PFSK-1 (cell line): Measurements from ENCODE around the gene TMEM176A.

Experiments
- FOXP2 ChIP-seq: optimal IDR thresholded peaks from 2 replicates; pipeline ENCODE3; 2011; ENCODE audit warnings: borderline replicate concordance, control low read depth, inconsistent platforms; ENCODE audit not compliant: insufficient read depth; ENCODE audit errors: extremely low read length, extremely low read depth
- POLR2AphosphoS5 ChIP-seq: IDR thresholded peaks from 2 replicates; pipeline ENCODE4 v1.6.1; 2012; ENCODE audit warnings: low read depth, mild to moderate bottlenecking, control low read depth, low read length, moderate library complexity
- REST ChIP-seq, 2 experiments: IDR thresholded peaks; 2 replicates each; pipeline versions ENCODE4 v1.6.1 to v1.8.0; 2011 to 2012; ENCODE audit warnings: low read depth in 2 of 2, low read length in 2 of 2, control low read depth in 1 of 2, inconsistent platforms in 1 of 2, mild to moderate bottlenecking in 1 of 2, moderate library complexity in 1 of 2; ENCODE audit not compliant: insufficient read depth in 1 of 2
- SIN3A ChIP-seq: IDR thresholded peaks from 2 replicates; pipeline ENCODE4 v1.6.1; 2012; ENCODE audit warnings: mild to moderate bottlenecking, low read length, moderate library complexity, borderline replicate concordance; ENCODE audit not compliant: insufficient read depth
- TAF1 ChIP-seq: IDR thresholded peaks from 2 replicates; pipeline ENCODE4 v1.6.1; 2012; ENCODE audit warnings: low read length, control low read depth, borderline replicate concordance; ENCODE audit not compliant: insufficient read depth

Gene TMEM176A

GRCh38 chr7:150852371-150852905, 51.9 kb downstream of the TMEM176A start, which contains the start of gene AOC1:
Gene AOC1, plus strand, starts transcription at chr7:150852517. Its CDS starts 3,954 bp downstream, at chr7:150856471.
- TF ChIP-seq FOXP2, result no peak
- TF ChIP-seq TAF1, result no peak
- TF ChIP-seq REST (IDR thresholded peaks at IDR 0.05; ENCODE audit: insufficient read depth in 1 of 2, low read depth in 2 of 2, low read length in 2 of 2), result no peak
- no peak for TF ChIP-seq SIN3A
- TF ChIP-seq POLR2AphosphoS5, result no peak

DNA sequence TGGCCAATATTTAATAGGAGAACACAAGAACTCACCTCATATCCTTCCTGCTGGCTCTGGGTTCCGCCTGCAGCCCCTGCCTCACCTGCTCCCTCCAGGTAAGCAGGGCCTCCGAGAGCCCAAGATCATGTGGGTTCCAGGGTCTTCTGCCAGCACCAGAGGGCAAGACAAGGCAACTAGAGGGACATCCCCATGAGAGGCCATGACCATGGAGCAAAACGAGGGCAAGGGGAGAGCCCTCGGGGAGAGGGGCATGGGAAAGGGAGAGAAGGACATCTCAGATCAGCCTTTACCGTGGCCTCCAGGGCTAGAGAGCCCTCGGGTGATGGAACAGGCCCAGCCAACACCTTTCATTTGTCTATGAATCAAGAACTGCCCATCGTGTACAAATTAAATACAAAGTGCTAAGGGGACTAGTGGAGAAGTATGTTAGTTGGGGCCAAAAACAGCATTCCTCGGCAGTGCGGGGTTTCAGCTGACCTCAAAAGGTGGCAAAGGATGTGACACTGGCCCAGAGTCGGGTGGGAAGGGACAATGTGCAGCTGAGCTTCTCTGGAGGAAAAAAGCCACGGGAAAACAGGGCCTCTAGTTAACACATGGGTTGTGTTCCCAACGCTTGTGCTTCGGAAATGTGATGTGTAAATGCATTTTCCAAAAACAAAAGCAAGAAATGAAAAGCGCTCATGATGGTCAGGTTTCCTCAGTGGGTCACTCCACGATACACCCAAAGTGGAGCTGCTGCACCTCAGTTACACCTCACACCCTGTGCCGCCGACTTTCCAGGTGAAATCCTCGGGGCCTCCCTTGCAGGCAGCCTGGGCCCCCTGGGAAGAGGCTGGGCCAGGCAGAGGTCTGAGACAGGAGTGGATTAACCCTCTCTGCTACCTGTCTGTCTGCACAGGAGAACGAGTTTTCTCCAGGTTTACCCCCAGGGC, 53.8 kb downstream of the TMEM176A start:
- no peak for TF ChIP-seq FOXP2
- TF ChIP-seq REST (IDR thresholded peaks at IDR 0.05; ENCODE audit: insufficient read depth in 1 of 2, low read depth in 2 of 2, low read length in 2 of 2), result no peak
- no peak for TF ChIP-seq TAF1
- TF ChIP-seq SIN3A, result no peak
- TF ChIP-seq POLR2AphosphoS5, result no peak
